ENCODE results near the gene ALDH1A1. TPM values are rescaled to one million over a fixed set of nuclear protein-coding genes. Genes with fewer than 3 reads are reported as not detected.

Gene ALDH1A1
- total and polyA plus RNA-seq, 5 donors, result 35.3 to 56.7 (median 40.8) TPM

GRCh38 chr9:72979405-72980100, 26.7 kb upstream of the ALDH1A1 start:
- WGBS, result 78% methylated on average over 1 of the region's 1 CpG
- Histone ChIP-seq H3K27me3 (ENCODE audit: control insufficient read depth, insufficient read depth) (no peaks in the 10 kb centered on the region), H3K4me3 (ENCODE audit: low read length) (no peak overlapping the region), H3K27ac (ENCODE audit: low read length) (no peak overlapping the region), H3K9me3 (ENCODE audit: control insufficient read depth, low read length) (no peaks in the 10 kb centered on the region), H3K4me1 (ENCODE audit: control insufficient read depth, insufficient read depth, low read length) (peaks cover 2% of the 10 kb centered on the region)
- intact Hi-C loops (cut with DNase I), result no loop called here
- ATAC-seq, result no peak
- no peak for DNase-seq

- Histone ChIP-seq H3K4me3 (ENCODE audit: low read length) (no peak overlapping the region), H3K9me3 (ENCODE audit: control insufficient read depth, low read length) (no peaks in the 10 kb centered on the region), H3K27me3 (ENCODE audit: control insufficient read depth, insufficient read depth) (no peaks in the 10 kb centered on the region), H3K27ac (ENCODE audit: low read length) (no peak overlapping the region), H3K4me1 (ENCODE audit: control insufficient read depth, insufficient read depth, low read length) (peaks cover 1% of the 10 kb centered on the region)
- ATAC-seq (no peak), DNase-seq (no peak)
- intact Hi-C loops (cut with DNase I), result no loop called here
- 85% methylated on average over 1 of the region's 1 CpG for WGBS
Measured at GRCh38 chr9:72978744-72979143, 25.9 kb upstream of the ALDH1A1 start.

DNA sequence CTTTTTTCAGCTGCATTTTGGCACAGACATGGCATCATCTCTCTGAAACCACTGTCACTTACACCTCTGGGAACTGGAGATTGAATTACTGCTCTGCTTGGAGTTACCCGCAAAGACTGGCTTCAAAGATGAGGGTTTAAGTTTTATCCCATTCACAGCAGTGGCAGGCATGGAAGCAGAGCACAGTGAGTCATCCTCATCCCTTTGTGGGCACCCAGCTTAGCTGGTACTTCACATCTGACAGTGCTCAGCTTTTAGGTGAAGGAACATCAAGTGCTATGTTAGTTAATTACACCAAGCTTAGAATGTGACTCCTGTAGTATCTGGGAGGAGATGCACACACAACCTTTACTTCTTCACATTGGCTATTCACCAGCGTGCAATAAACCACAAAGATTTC, 24.8 kb upstream of the ALDH1A1 start:
- H3K4me1 ChIP-seq (ENCODE audit: control insufficient read depth, insufficient read depth, low read length), result no peaks in the 10 kb centered on the region
- 95% methylated on average over 2 of the region's 2 CpGs for WGBS
- no peak overlapping the region for H3K4me3 ChIP-seq (ENCODE audit: low read length)
- DNase-seq, result no peak
- no peaks in the 10 kb centered on the region for H3K9me3 ChIP-seq (ENCODE audit: control insufficient read depth, low read length)
- no peak overlapping the region for H3K27ac ChIP-seq (ENCODE audit: low read length)
- no peaks in the 10 kb centered on the region for H3K27me3 ChIP-seq (ENCODE audit: control insufficient read depth, insufficient read depth)
- intact Hi-C loops (cut with DNase I), result no loop called here
- no peak for ATAC-seq

DNA sequence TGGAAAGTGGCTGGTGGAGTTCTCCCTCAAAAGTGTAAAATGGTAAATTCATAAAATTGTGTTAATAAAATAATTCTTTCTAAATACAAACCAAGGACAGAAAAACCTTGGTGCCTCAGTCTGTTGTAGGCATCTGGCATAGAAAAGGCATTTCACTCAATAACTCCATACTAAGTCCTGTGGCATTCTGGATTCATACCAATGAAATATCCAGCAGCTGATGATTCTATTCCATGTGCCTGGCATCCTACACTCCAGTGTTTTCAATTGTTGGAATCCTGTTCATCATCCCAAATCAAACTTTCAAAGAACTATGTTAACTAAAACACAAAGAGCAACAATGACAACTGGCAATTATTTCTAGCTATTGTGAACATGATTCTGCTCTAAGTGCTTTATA, 21.6 kb upstream of the ALDH1A1 start:
- Histone ChIP-seq H3K27me3 (ENCODE audit: control insufficient read depth, insufficient read depth) (no peaks in the 10 kb centered on the region), H3K27ac (ENCODE audit: low read length) (no peak overlapping the region), H3K9me3 (ENCODE audit: control insufficient read depth, low read length) (no peaks in the 10 kb centered on the region), H3K4me3 (ENCODE audit: low read length) (no peak overlapping the region), H3K4me1 (ENCODE audit: control insufficient read depth, insufficient read depth, low read length) (no peaks in the 10 kb centered on the region)
- ATAC-seq, result no peak
- no peak for DNase-seq
- intact Hi-C loops (cut with DNase I), result no loop called here

DNA sequence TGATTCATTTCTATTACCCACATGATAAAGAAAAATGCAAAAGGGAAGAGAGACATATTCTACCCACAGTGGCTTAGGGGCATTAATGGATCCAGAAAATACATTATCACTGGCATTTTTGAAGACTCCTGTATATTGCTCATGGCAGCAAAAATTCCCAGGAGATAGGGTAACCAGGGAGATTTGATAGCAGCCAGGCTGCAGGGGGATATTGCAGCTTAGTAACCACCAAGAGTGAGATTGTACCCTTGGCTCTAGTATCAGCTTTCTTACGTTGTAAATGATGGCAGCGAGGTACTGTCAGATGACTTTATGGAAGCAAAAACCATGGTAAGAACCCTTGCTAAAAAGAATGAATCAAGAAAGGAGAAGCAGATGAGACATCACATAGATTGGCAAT, 19.8 kb upstream of the ALDH1A1 start:
- 65% methylated on average over 2 of the region's 2 CpGs for WGBS
- H3K4me3 ChIP-seq (ENCODE audit: low read length), result no peak overlapping the region
- no peak overlapping the region for H3K27ac ChIP-seq (ENCODE audit: low read length)
- H3K9me3 ChIP-seq (ENCODE audit: control insufficient read depth, low read length), result no peaks in the 10 kb centered on the region
- H3K4me1 ChIP-seq (ENCODE audit: control insufficient read depth, insufficient read depth, low read length), result no peaks in the 10 kb centered on the region
- H3K27me3 ChIP-seq (ENCODE audit: control insufficient read depth, insufficient read depth), result no peaks in the 10 kb centered on the region
- DNase-seq (no peak), ATAC-seq (no peak)
- intact Hi-C loops (cut with DNase I), result no loop called here

GRCh38 chr9:72971411-72971810, 18.6 kb upstream of the ALDH1A1 start:
- no peaks in the 10 kb centered on the region for H3K4me1 ChIP-seq (ENCODE audit: control insufficient read depth, insufficient read depth, low read length)

GRCh38 chr9:72960446-72960845, 7.6 kb upstream of the ALDH1A1 start:
- Histone ChIP-seq H3K4me1 (ENCODE audit: control insufficient read depth, insufficient read depth, low read length) (no peaks in the 10 kb centered on the region), H3K27me3 (ENCODE audit: control insufficient read depth, insufficient read depth) (no peaks in the 10 kb centered on the region), H3K4me3 (ENCODE audit: low read length) (no peak overlapping the region), H3K9me3 (ENCODE audit: control insufficient read depth, low read length) (no peaks in the 10 kb centered on the region), H3K27ac (ENCODE audit: low read length) (no peak overlapping the region)
- intact Hi-C loops (cut with DNase I), result no loop called here
- ATAC-seq (no peak), DNase-seq (no peak)
- WGBS, result 74% methylated on average over 4 of the region's 4 CpGs

More at GRCh38 chr9:72971411-72971810, 18.6 kb upstream of the ALDH1A1 start:
- Histone ChIP-seq H3K4me3 (ENCODE audit: low read length) (no peak overlapping the region), H3K9me3 (ENCODE audit: control insufficient read depth, low read length) (no peaks in the 10 kb centered on the region), H3K27ac (ENCODE audit: low read length) (no peak overlapping the region), H3K27me3 (ENCODE audit: control insufficient read depth, insufficient read depth) (no peaks in the 10 kb centered on the region)
- DNase-seq (no peak), ATAC-seq (no peak)
- intact Hi-C loops (cut with DNase I), result no loop called here
- 36% methylated on average over 2 of the region's 2 CpGs for WGBS

GRCh38 chr9:72958485-72959281, 5.8 kb upstream of the ALDH1A1 start:
- WGBS, result 93% methylated on average over 5 of the region's 5 CpGs

DNA sequence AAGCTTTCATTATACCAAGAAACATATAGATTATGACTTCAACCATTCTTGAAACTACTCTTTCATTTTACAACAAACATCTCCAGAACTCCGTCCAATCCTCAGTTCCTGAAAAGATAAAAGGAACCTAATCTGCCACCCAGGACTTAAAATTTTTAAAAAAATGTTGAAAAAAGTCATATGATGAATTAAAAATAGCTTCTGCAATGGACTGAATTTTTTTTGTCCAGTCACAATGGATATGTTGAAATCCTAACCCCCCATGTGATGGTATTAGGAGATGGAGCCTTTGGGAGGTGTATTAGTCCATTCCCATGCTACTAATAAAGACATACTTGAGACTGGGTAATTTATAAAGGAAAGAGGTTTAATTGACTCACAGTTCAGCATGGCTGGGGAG, 2.7 kb upstream of the ALDH1A1 start:
- DNase-seq, result no peak
- whole genome bisulfite sequencing, result 51% methylated on average over 1 of the region's 1 CpG
- H3K4me3 ChIP-seq (ENCODE audit: low read length), result no peak overlapping the region
- no peak overlapping the region for H3K27ac ChIP-seq (ENCODE audit: low read length)
- no peaks in the 10 kb centered on the region for H3K4me1 ChIP-seq (ENCODE audit: control insufficient read depth, insufficient read depth, low read length)
- intact Hi-C loops (cut with DNase I), result no loop called here
- ATAC-seq, result no peak
- no peaks in the 10 kb centered on the region for H3K9me3 ChIP-seq (ENCODE audit: control insufficient read depth, low read length)
- no peaks in the 10 kb centered on the region for H3K27me3 ChIP-seq (ENCODE audit: control insufficient read depth, insufficient read depth)

More at GRCh38 chr9:72958485-72959281, 5.8 kb upstream of the ALDH1A1 start:
- no peaks in the 10 kb centered on the region for H3K9me3 ChIP-seq (ENCODE audit: control insufficient read depth, low read length)
- no peaks in the 10 kb centered on the region for H3K27me3 ChIP-seq (ENCODE audit: control insufficient read depth, insufficient read depth)
- H3K27ac ChIP-seq (ENCODE audit: low read length), result no peak overlapping the region
- no peak for ATAC-seq
- H3K4me3 ChIP-seq (ENCODE audit: low read length), result no peak overlapping the region
- H3K4me1 ChIP-seq (ENCODE audit: control insufficient read depth, insufficient read depth, low read length), result no peaks in the 10 kb centered on the region
- peak in 2 of 3 donors; percentile 9 to 28 for DNase-seq
- intact Hi-C loops (cut with DNase I), result no loop called here

- no peak overlapping the region for H3K4me3 ChIP-seq (ENCODE audit: low read length)
- no peak for ATAC-seq
- no peaks in the 10 kb centered on the region for H3K9me3 ChIP-seq (ENCODE audit: control insufficient read depth, low read length)
- DNase-seq, result no peak
- no peaks in the 10 kb centered on the region for H3K27me3 ChIP-seq (ENCODE audit: control insufficient read depth, insufficient read depth)
- intact Hi-C loops (cut with DNase I), result no loop called here
- no peaks in the 10 kb centered on the region for H3K4me1 ChIP-seq (ENCODE audit: control insufficient read depth, insufficient read depth, low read length)
- WGBS, result 66% methylated on average over 2 of the region's 2 CpGs
- no peak overlapping the region for H3K27ac ChIP-seq (ENCODE audit: low read length)
Measured at GRCh38 chr9:72955126-72955455, 2.2 kb upstream of the ALDH1A1 start.

GRCh38 chr9:72954431-72955125, 1.7 kb upstream of the ALDH1A1 start:
- H3K27ac ChIP-seq (ENCODE audit: low read length), result no peak overlapping the region
- peak; percentile 14 to 68 (median 35) for DNase-seq
- WGBS, result 59% methylated on average over 4 of the region's 4 CpGs
- no peaks in the 10 kb centered on the region for H3K9me3 ChIP-seq (ENCODE audit: control insufficient read depth, low read length)
- ATAC-seq, result peak in 1 of 2 donors; percentile 71
- no peaks in the 10 kb centered on the region for H3K4me1 ChIP-seq (ENCODE audit: control insufficient read depth, insufficient read depth, low read length)
- no peaks in the 10 kb centered on the region for H3K27me3 ChIP-seq (ENCODE audit: control insufficient read depth, insufficient read depth)
- H3K4me3 ChIP-seq (ENCODE audit: low read length), result no peak overlapping the region
- intact Hi-C loops (cut with DNase I), result no loop called here
